Muscle of back (tissue), 11 donors: ENCODE data around the gene PHF12. TPM values are rescaled to one million over a fixed set of nuclear protein-coding genes. Genes with fewer than 3 reads are reported as not detected.

Source experiments
- DNase-seq, 3 donors: peaks; one replicate each; pipeline versions ENCODE4 v3.0.0 to v3.0.0-alpha.2; 2013
- polyA plus RNA-seq, 10 donors: library from polyadenylated mRNA; unstranded; fragments of 120-200 nt; gene quantifications; one replicate each; pipeline ENCODE4 v1.2.1, GENCODE V29; 2013; ENCODE audit not compliant: insufficient read length in 10 of 10

The PHF12 gene
- polyA plus RNA-seq, 10 donors, result 22.0 to 37.9 (median 29.9) TPM

DNA sequence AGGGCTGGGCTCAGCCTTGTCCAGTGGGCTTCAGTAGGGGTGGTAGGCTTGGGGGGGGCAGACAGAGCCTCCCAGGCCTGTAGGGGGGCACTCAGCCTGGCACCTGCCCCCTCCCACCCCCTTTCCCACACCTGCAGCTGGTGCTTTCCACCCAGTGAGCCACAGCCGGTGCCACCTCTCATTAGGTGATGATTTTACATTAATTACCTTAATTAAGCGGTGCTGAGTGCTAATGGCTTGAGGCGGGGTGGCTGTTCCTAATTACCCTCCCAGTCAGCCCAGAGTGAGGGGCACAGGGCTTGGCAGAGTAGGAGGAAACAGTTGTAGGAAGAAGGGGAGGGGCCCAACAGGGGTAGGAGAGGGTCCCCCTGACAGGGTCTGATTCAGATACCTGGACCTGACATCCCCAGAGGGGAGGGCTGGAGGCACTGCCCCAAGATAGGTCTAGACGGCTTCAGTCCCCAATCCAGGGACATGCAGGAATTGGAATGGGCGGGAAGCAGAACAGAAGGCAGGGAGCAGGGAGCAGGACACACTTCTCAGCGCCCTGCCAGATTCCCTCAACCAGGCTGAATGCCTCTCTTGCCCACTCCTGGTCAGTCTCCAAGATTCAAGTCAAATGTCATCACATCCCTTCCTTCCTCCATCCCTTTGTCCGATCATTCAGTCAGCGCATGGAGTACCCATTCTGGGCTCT lies 26.5 kb upstream of the PHF12 start:
- no peak for DNase-seq

DNA sequence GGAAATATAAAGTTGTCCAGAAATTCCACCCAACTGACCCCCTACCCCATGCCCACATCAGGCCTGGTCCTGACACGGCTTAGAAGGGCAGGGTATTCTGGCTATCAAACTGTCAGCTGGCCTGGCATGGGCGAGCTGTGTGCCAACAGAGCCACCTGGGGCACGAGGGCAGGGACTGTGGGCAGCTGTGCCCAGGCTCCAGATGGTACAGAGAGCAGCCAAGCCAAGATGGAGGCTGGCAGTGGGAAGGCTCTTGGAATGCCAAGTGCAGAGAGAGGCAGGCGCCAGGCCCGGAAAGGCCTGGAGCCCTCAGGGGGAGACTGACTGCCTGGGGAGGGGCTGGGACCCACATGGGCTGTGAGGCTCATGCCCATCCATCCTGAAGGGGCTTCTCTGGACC lies 24.3 kb upstream of the PHF12 start:
- no peak for DNase-seq

DNA sequence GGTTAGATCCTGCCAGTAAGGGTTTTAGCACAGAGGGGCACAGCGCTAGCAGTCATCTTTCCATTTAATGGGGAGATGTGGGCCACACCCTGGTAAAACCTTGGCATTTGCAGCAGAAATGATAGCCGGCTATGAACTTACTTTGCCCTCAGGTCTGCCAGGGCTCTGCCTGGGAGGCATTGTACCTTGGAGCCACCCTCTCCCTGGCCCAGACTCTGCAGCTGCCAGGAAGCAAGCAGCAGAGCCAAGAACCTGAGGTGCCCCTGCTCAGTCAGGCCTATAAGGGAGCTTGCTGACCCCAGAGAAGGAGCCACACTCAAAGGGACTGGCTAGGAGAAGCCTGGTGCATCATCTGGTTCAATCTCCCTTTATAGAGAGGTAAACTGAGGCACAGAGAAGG lies 23.7 kb upstream of the PHF12 start:
- no peak for DNase-seq

DNA sequence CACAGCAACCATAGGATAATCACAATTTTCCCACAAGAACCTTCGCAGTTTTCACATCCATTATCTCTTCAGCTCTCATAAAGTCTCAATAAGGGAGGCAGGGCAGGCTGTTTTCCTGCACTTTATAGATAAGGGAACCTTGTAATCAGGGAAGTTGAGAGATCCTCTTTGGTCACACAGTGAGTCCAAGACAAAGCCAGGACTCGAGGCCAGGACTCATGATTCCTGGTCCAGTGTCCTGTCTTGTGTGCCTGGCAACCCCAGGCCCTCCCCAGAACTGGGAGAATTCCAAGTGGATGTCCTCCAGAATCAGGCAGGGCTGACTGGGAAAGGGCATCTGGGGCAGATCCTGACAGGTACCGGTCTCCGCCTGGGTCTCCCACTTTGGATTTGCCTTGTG lies 23.1 kb upstream of the PHF12 start:
- no peak for DNase-seq

DNA sequence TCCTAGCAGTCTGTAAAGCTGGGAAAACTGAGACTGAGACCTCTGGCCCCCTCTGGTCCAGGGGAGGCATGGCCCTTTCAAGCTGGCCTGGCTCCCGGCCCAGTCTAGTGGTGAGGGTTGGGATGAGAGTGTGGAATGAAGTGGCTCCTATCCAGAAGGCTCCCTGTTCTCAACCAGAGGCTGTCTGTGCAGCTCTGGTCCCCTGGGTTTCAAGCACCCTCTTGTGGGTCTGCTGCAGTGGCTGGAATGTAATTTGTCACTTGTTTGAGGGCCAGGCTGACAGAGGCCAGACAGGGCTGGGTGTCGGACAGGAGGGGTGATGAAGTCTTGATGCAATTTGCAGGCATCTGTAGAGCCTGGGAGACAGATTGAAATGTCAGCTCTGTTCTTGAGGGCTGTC lies 22.1 kb upstream of the PHF12 start:
- DNase-seq, result peak in 1 of 3 donors; percentile 39

DNA sequence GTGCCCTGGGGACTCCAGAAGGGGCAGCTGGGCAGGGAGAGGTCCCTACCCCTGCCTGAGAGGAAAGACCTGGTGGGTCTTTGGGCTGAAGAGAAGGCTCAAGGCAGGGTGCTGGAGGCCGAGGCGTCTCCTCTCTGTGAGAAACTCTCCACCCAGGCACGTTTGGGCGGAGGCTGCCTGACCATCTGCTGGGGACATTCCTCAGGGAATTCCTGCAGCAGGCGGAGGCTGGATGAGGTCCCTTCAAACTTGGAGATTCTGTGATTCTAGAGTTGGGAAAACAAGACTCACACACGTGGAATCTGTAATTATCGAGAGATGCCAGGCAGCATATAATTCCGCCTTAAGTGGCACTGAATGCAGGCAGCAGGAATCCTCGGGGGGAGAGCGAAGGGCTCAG lies 21.1 kb upstream of the PHF12 start:
- DNase-seq, result peak in 1 of 3 donors; percentile 44

DNA sequence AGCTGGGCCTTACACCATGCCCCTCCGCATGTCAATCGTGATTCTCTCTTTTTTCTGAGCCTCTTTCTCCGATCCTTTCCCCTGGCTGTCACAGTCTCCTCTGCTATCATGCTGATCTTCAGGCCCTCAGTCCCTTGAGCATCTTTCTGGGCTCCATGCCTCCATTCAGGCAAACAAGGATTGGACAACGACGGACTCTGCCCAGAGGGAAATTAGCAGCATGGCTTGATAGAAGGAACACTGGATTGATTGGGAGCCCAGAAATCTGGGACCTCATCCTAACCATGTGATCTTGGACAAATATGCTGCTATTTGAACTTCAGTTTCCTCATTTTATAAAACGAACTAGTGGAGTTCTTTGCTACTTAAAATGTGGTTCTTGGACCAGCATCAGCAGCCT lies 19.6 kb upstream of the PHF12 start:
- peak in 2 of 3 donors; percentile 71 to 89 for DNase-seq

DNA sequence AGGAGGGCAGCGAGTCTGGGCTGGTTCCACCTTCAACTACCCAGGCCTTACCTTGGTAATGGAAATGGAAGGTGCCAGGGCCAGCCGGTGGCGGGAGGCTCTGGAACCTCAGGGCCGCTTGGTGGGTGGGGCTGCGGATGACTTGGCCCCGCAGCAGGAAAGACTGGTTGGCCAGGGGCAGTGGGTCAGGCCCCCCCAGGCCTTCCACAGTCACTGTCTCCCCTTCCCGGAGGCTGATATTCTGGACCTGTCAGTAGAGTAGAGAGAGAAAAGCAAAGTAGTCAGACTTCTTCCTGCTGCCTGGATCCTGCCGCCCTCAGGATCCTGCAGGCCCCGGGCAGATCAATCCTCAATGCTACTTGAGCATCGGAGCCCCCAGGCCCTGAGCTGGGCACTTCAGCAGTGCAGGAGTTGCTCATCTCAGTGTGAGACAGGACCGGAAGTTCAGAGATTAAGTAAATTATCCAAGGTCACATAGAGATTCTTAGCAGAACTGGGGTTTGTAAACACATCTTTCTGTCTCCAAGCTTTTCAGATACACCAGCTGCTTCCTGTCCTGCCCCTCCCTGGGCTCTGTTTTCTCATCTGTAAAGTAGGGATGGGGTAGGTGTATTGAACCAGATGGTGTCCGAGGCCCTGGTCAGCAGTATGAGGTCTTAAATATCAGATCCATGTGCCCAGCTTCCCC lies 18.5 kb upstream of the PHF12 start:
- DNase-seq, result no peak

DNA sequence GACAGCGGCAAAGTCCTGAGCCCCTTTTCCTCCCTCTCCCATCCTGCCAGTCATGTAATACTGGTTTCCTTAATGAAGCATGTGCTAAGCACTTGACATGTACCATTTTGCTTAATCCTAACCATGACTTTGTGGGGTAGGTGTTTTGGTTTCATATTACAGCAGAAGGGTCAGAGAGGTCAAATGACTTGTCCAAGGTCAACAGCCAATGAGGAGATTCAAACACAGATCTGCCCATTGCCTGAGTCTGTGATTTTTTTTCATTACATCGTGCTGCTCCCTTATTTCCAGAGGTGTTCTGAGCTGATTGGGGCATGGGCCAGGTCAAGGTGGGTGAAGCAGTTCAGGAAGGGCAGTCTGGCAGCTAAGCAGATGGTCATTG lies 17.6 kb upstream of the PHF12 start:
- no peak for DNase-seq

DNA sequence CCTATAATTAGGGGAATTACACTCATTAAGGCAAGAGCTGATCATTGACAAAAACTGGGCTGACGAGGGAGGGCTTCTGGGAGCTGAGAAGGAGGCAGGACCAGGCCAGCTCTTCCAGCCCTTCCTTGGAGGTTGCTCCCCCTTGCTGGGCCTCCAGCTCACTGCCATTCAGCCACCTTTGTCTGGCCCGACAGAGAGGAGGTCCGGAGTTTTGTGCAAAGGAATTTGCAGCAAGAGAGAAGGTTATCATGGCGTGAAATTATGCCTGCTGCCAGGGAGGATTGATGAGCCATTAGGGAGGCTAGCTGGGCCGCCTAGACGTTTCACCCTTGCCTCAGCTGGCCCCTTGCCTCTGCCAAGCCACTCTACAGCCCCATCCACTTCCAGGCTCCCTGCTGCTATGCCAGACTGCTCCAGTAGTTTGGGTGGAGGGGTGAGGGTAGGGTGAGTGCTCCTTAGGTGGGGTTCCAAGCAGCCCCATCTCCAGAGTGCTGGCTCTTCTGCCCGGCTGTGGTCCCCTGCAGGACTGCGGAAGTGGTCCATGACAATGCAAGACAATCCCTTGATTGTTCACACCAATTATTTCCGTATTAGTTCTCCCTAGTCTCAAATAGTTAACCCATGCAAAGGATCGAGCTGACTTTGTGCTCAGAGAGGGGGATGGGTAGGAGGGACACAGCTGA lies 17.1 kb upstream of the PHF12 start:
- peak in 1 of 3 donors; percentile 57 for DNase-seq

DNA sequence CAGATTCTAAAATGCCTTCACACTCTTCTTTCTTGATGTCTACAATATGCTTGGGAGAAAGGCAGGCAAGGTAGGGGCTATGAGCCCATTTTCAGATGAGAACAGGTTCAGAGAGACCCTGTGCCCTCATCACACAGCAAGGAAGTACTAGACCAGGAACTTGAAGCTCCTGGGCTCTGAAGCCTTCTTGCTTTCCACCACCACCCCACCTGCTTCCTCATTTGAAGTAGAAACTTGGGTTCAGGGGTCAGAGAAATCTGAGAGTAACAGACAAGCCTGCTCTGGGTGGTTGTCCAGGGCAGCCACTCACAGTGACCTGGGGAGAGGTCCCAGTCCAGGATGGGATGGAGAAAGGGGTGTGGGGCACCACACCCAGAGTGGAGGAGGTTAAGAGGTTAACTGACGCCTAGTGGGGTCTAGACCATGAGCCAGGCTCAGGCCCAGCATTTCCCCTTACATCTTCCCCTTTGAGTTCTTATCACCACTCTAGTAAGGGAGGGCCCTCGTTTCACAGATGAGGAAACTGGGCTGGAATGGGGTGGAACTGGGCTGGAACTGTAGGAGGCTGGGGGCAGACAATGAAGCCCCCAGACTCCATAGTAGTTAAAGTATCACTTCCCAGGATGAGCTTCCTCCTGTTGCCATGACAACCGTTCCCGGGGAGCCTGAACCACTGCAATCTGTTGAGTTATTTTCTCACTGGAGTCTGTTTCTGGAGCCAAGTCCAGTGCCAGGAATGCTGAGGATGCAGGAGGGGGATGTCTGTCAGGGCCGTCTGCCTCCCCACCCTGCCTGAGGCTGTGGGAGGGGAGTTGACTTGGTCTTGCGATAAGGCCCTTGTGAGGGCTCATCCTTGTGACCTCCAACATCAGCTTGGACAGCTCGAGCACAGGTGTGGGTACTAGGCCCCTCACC lies 16.2 kb upstream of the PHF12 start:
- peak in 1 of 3 donors; percentile 40 for DNase-seq

DNA sequence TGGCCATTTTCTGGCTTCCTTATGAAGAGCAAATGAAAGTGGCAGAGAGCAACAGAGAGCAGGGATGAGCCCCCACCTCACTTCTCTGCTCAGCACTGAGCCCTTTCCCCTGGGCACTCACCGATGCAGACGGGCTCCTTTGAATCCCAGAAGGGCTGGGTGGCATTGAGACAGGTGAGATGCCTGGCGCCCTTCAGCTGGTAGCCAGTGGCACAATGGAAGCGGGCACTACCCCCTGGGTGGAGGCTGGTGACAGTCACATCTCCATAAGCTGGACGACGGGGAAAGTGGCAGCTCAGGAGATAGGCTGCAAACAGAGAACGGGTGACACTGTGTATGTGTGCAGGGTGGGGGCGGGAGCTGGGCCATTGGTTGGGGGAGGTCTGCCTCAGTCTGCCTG lies 12.5 kb upstream of the PHF12 start:
- DNase-seq, result no peak

DNA sequence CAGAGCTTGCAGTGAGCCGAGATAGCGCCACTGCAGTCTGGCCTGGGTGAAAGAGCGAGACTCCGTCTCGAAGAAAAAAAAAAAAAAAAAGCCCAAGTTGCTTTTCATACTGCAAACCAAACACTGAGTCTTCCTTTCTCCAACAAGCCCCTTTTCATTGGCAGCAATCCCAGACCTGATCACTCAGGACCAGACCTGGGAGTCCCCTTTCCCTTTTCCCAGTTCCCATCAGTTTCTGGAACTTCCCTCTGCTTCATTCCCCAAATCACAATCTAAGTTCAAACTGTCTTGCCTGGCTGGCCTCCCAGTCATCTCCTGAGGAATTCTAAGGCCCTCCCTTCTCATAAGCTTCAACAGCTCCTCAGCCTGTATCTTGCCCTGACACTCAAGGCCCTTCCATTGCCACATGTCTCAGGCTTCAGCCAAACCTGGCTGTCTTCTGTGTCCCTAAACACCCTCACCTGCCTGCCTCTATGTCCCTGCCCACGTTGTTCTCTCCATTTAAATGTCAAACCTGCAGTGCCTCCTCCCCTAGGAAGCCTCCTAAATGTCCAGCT lies 11.8 kb upstream of the PHF12 start:
- peak in 1 of 3 donors; percentile 35 for DNase-seq

DNA sequence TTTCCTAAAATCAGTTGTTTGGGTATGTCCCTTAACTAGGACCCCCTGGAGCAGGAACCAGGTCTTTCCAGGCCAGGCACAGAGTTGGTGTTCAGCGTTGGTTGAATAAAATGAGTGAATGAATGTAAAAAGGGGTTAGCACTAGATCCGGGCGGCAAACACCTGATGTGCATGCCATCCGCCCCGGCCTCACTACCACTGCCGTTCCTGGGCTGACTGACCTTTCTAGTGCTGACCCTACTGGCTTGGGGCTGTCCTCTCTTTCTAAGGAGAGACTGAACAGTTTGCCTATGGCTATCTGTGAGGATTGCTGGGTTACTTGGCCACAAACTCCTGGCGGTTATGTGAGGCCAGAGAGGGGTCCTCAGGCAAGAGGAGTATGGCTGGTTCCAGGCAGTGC lies 10.1 kb upstream of the PHF12 start:
- no peak for DNase-seq

DNA sequence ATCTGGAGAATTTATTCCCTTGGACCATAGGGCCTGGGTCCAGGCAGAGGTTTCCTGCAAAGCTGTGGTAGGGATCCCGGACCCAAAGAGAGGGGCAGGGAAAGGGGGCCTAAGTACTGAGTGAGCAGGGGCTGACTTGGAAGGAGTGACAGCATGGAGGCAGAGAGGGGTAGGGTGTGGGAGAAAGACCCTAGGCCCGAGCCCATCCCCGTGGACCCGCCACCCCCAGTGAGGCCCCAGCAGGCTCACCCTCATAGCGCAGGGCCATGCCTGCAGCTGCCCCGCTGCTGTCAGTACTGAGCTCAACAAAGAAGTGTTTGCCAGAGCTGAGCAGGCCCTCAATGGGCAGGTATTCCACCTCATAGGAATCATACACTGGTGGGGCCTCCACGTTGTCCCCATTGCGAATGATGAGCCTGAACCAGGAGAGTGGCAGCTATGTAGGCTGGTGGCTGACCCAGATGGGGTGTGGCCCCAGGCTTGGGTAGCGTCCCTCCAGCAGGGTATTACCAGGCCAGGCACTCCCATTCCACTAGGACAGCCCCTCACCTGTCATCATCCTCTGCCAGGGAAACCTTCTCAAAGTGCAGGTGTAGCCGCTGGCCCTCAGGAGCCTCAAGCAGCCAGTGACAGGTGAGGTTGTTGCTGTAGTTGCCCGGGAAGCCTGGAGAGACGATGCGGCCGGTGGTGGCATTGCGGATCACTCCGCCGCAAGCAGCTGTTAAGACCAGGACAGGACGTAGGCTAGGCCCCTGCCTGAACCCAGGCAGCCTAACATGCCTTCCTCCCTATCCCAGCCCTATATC lies 9.1 kb upstream of the PHF12 start:
- no peak for DNase-seq

DNA sequence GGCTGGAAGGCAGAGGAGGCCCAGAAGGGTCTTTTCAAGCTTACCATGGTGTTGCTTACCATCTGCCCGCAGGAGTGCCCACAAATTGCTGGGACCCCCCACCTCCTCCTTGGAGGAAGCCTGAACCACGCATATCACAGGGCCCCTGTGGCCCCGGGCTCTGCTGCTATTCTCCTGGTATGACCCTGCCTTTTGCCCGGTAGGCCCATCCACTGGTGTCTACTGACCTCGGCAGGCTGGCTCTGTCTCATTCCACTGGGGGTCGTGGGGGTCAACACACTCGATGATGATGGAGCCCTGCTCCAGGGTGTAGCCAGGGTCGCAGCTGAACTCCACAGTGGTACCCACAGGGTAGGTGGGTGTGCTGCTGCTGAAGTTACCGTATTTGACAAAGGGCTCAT lies 8.2 kb upstream of the PHF12 start:
- no peak for DNase-seq

DNA sequence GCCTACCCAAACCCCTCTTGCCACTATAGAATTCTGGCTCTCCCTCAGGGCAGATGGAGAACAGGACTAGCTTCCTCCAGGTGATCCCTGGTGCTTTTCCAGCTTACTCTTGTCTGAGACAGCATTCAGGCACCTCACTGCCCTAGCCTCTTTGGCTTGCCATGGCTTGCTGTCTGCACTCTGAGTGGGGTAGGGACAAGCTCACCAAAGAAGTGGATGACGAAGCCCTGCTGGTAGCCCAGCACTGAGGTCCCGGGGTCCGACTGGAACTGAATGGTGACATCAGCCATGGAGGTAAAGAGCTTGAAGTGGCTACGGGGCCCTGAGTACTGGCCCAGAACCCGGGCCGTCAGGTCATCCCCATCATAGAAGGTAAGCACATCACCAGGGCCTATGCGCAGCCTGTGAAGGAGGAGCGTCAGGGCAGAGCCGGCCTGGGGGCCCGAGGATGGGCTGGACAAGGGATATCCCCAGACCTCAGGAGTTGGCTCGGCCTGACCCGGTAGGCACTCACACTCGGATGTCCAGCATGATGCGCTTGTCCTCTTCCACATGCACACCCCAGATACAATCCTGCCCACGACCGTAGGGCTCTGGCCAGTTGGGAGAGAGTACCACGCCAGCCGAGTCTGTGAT lies 7.6 kb upstream of the PHF12 start:
- no peak for DNase-seq

DNA sequence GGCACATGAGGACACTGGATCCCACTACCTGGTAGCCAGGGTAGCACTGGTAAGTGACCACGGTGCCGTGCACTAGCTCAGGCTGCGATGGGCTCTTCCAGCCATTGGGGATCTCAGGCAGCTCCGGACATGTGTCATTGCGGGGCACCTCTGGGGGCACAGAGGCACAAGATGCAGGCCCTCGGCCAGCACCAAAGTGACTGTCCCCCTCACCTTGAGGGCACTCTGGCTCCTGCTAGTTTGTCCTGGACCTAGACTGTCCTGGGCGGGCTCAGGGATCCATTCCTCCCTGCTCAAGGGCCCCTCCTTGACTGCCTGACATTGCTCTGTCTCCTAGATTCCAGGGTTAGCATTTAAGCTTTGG lies 6.7 kb upstream of the PHF12 start:
- no peak for DNase-seq

DNA sequence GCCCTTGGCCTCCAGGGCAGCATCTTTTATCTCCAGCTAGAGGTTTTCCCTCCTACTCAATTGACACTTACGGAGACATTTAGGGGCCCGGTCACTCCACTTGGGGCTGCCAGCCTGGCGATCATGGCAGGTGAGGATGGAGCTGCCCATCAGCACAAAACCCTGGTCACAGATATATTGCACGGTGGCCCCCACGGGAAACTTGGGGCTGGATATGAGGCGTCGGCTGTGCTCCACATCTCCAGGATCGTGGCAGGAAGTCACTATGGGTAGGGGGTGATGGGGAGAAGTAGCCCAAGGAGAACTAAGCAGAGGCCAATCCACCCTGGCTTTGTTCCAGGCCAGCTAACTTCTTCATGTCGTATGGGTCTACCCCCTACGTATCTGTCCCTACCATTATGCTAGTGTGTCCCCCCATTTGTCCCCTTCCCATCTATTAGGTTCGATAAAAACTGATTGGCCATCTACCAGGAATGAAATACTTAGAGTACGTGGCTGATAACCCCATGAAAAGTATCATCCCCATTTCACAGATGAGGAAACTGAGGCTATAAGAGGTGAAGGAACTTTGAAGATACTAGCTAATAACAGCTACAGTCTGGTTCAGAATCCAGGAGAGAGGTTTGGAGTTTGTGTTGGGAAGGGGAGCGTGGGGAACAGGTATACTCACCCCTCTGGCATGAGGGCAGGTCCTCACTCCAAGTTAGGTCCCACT lies 6.1 kb upstream of the PHF12 start:
- no peak for DNase-seq

DNA sequence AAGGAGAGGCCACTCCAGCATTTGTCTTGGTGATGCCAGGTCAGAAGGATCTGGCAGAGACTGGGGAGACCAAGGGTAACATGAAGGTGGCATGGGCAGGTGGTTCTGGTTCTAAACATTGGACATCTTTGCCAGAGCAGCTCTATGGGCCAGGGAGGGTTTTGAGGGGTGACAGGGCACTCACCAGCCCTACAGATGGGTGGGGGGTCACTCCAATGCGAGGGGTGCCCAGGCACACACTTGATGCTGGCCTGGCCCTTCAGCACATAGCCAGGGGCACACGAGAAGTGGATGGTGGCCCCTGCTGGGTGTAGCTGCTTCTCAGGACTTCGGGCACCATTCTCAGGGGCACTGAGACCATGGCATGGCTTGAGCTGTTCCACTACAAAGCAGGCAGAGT lies 5.5 kb upstream of the PHF12 start:
- no peak for DNase-seq
